Activated T-helper 2 cell treated with anti-CD3 and anti-CD28 coated beads, Interferon-gamma antibody, Interleukin-2, Interleukin-4, amounts not matched to agents 10 μg/mL and 5 μg/mL and 100 μg/mL, durations not matched to agents 14 hours and 24 hours and 36 hours (primary cell): ENCODE results near the gene CDH23. TPM values are rescaled to one million over a fixed set of nuclear protein-coding genes. Genes with fewer than 3 reads are reported as not detected.

Source experiments
- DNase-seq: peaks from one replicate; pipeline ENCODE4 v3.0.0; 2021; ENCODE audit warnings: low spot score
- H3K27ac Mint-ChIP-seq: one replicate; pipeline ENCODE4 v1.8.0; 2021; ENCODE audit warnings: mixed read lengths
- H3K27me3 Mint-ChIP-seq: one replicate; pipeline ENCODE4 v1.8.0; 2021; ENCODE audit warnings: low read depth, mixed read lengths
- H3K36me3 Mint-ChIP-seq: one replicate; pipeline ENCODE4 v1.8.0; 2021; ENCODE audit warnings: low read depth, mixed read lengths
- H3K4me1 Mint-ChIP-seq: one replicate; pipeline ENCODE4 v1.8.0; 2021; ENCODE audit warnings: low read depth, mixed read lengths
- H3K4me3 Mint-ChIP-seq: one replicate; pipeline ENCODE4 v1.8.0; 2021; ENCODE audit warnings: low read depth, mild to moderate bottlenecking, moderate library complexity, mixed read lengths
- H3K9me3 Mint-ChIP-seq: one replicate; pipeline ENCODE4 v1.8.0; 2021; ENCODE audit warnings: mixed read lengths
- intact Hi-C: fragments of 100-400 bp; cut with micrococcal nuclease; formaldehyde crosslinking; loops from one replicate; pipeline ENCODE4 v1.15.1; 2023
- total RNA-seq: library from RNA; stranded (reverse); gene quantifications from 2 replicates; pipeline ENCODE4 v1.2.3, GENCODE V29; 2022

Gene CDH23
- total RNA-seq, 1 donor from 2014 or later = 0.55 TPM

GRCh38 chr10:71700731-71701368, 304.1 kb downstream of the CDH23 start:
- Mint-ChIP-seq H3K27ac (no peak overlapping the region), H3K4me1 (peaks cover 20% of the 10 kb centered on the region), H3K4me3 (no peak overlapping the region), H3K36me3 (no peaks in the 10 kb centered on the region), H3K9me3 (no peaks in the 10 kb centered on the region), H3K27me3 (no peaks in the 10 kb centered on the region)
- DNase-seq = no peak
- intact Hi-C loops = no loop called here

GRCh38 chr10:71701496-71702132, 304.9 kb downstream of the CDH23 start:
- intact Hi-C loops = no loop called here
- DNase-seq = no peak

GRCh38 chr10:71703577-71703976, 306.9 kb downstream of the CDH23 start:
- intact Hi-C loops = no loop called here
- no peaks in the 10 kb centered on the region for H3K36me3 Mint-ChIP-seq
- H3K27me3 Mint-ChIP-seq = no peaks in the 10 kb centered on the region
- no peak for DNase-seq
- H3K9me3 Mint-ChIP-seq = no peaks in the 10 kb centered on the region
- no peak overlapping the region for H3K4me3 Mint-ChIP-seq
- peaks cover 12% of the 10 kb centered on the region for H3K4me1 Mint-ChIP-seq
- H3K27ac Mint-ChIP-seq = no peak overlapping the region

More at GRCh38 chr10:71701496-71702132, 304.9 kb downstream of the CDH23 start:
- no peak overlapping the region for H3K27ac Mint-ChIP-seq
- H3K4me1 Mint-ChIP-seq = peaks cover 20% of the 10 kb centered on the region
- H3K27me3 Mint-ChIP-seq = no peaks in the 10 kb centered on the region
- H3K9me3 Mint-ChIP-seq = no peaks in the 10 kb centered on the region
- no peaks in the 10 kb centered on the region for H3K36me3 Mint-ChIP-seq
- H3K4me3 Mint-ChIP-seq = no peak overlapping the region

- intact Hi-C loops = loop anchor here (5.0 kb wide), 1 partner anchor 323 kb away; no protein-coding TSS in a partner anchor
- H3K4me3 Mint-ChIP-seq = no peak overlapping the region
Observed at GRCh38 chr10:71704816-71705215, 308.1 kb downstream of the CDH23 start.

GRCh38 chr10:71705582-71705981, 308.9 kb downstream of the CDH23 start:
- H3K27me3 Mint-ChIP-seq = no peaks in the 10 kb centered on the region
- H3K4me3 Mint-ChIP-seq = no peak overlapping the region
- no peak for DNase-seq
- intact Hi-C loops = loop anchor here (5.0 kb wide), 1 partner anchor 323 kb away; no protein-coding TSS in a partner anchor
- H3K36me3 Mint-ChIP-seq = no peaks in the 10 kb centered on the region
- no peak overlapping the region for H3K27ac Mint-ChIP-seq
- no peaks in the 10 kb centered on the region for H3K9me3 Mint-ChIP-seq
- H3K4me1 Mint-ChIP-seq = peaks cover 8% of the 10 kb centered on the region

More at GRCh38 chr10:71704816-71705215, 308.1 kb downstream of the CDH23 start:
- Mint-ChIP-seq H3K36me3 (no peaks in the 10 kb centered on the region), H3K9me3 (no peaks in the 10 kb centered on the region), H3K27me3 (no peaks in the 10 kb centered on the region), H3K27ac (no peak overlapping the region), H3K4me1 (peaks cover 6% of the 10 kb centered on the region)
- DNase-seq = no peak

- Mint-ChIP-seq H3K27me3 (no peaks in the 10 kb centered on the region), H3K4me3 (no peak overlapping the region), H3K36me3 (no peaks in the 10 kb centered on the region), H3K4me1 (peaks cover 8% of the 10 kb centered on the region), H3K9me3 (no peaks in the 10 kb centered on the region), H3K27ac (no peak overlapping the region)
- DNase-seq = no peak
- intact Hi-C loops = loop anchor here (5.0 kb wide), 1 partner anchor 324 kb away; no protein-coding TSS in a partner anchor
Observed at GRCh38 chr10:71706216-71707121, 309.7 kb downstream of the CDH23 start.

GRCh38 chr10:71707240-71707789, 310.6 kb downstream of the CDH23 start:
- no peak overlapping the region for H3K27ac Mint-ChIP-seq
- no peaks in the 10 kb centered on the region for H3K27me3 Mint-ChIP-seq
- H3K4me1 Mint-ChIP-seq = peaks cover 9% of the 10 kb centered on the region
- no peak overlapping the region for H3K4me3 Mint-ChIP-seq
- intact Hi-C loops = loop anchor here (5.0 kb wide), 1 partner anchor 325 kb away; no protein-coding TSS in a partner anchor
- no peaks in the 10 kb centered on the region for H3K36me3 Mint-ChIP-seq
- no peaks in the 10 kb centered on the region for H3K9me3 Mint-ChIP-seq
- DNase-seq = no peak

- no peak overlapping the region for H3K27ac Mint-ChIP-seq
- H3K4me3 Mint-ChIP-seq = no peak overlapping the region
- H3K27me3 Mint-ChIP-seq = no peaks in the 10 kb centered on the region
- no peaks in the 10 kb centered on the region for H3K9me3 Mint-ChIP-seq
- intact Hi-C loops = loop anchor here (5.0 kb wide), 1 partner anchor 326 kb away; no protein-coding TSS in a partner anchor
- peaks cover 18% of the 10 kb centered on the region for H3K4me1 Mint-ChIP-seq
- peak; percentile 48 for DNase-seq
- H3K36me3 Mint-ChIP-seq = no peaks in the 10 kb centered on the region
Observed at GRCh38 chr10:71708301-71708703, 311.6 kb downstream of the CDH23 start.

- intact Hi-C loops = loop anchor here (5.0 kb wide), 1 partner anchor 327 kb away; no protein-coding TSS in a partner anchor
- no peak for DNase-seq
- Mint-ChIP-seq H3K9me3 (no peaks in the 10 kb centered on the region), H3K4me1 (peaks cover 27% of the 10 kb centered on the region), H3K36me3 (no peaks in the 10 kb centered on the region), H3K4me3 (no peak overlapping the region), H3K27me3 (no peaks in the 10 kb centered on the region), H3K27ac (no peak overlapping the region)
Observed at GRCh38 chr10:71708897-71709882, 312.5 kb downstream of the CDH23 start.

GRCh38 chr10:71710519-71710918, 313.8 kb downstream of the CDH23 start:
- no peak overlapping the region for H3K27ac Mint-ChIP-seq
- no peak overlapping the region for H3K4me3 Mint-ChIP-seq
- H3K36me3 Mint-ChIP-seq = no peaks in the 10 kb centered on the region
- no peak for DNase-seq
- peaks cover 38% of the 10 kb centered on the region for H3K4me1 Mint-ChIP-seq
- no peaks in the 10 kb centered on the region for H3K9me3 Mint-ChIP-seq
- H3K27me3 Mint-ChIP-seq = no peaks in the 10 kb centered on the region
- intact Hi-C loops = loop anchor here (5.0 kb wide), 1 partner anchor 393 kb away; the partner anchor contains the start of gene SLC29A3

GRCh38 chr10:71711052-71711623, 314.4 kb downstream of the CDH23 start:
- DNase-seq = no peak
- H3K27me3 Mint-ChIP-seq = no peaks in the 10 kb centered on the region
- H3K27ac Mint-ChIP-seq = no peak overlapping the region
- H3K4me1 Mint-ChIP-seq = peaks cover 38% of the 10 kb centered on the region
- no peaks in the 10 kb centered on the region for H3K9me3 Mint-ChIP-seq
- H3K4me3 Mint-ChIP-seq = no peak overlapping the region
- intact Hi-C loops = loop anchor here (5.0 kb wide), 1 partner anchor 394 kb away; the partner anchor contains the start of gene SLC29A3
- no peaks in the 10 kb centered on the region for H3K36me3 Mint-ChIP-seq
